Prostate gland (tissue), 2 donors: Measurements from ENCODE around the gene HOXA11.

Source experiments
- POLR2A ChIP-seq: fragments of 450-650 bp; IDR thresholded peaks from one replicate; pipeline ENCODE4 v1.6.1; 2016; ENCODE audit warnings: antibody characterized with exemption, mild to moderate bottlenecking
- TF ChIP-seq, protein P1 (sequence below), 4 experiments: fragments of 200-600 bp in 2 of 4; fragments of 450-650 bp in 2 of 4; sonication (generic) in 2 of 4; IDR thresholded peaks; 1 replicate in 3 of 4; 2 replicates in 1 of 4; pipeline ENCODE4 v1.5.1; 2016 to 2019; ENCODE audit warnings: antibody characterized with exemption in 4 of 4, mild to moderate bottlenecking in 2 of 4, moderate library complexity in 2 of 4

DNA sequence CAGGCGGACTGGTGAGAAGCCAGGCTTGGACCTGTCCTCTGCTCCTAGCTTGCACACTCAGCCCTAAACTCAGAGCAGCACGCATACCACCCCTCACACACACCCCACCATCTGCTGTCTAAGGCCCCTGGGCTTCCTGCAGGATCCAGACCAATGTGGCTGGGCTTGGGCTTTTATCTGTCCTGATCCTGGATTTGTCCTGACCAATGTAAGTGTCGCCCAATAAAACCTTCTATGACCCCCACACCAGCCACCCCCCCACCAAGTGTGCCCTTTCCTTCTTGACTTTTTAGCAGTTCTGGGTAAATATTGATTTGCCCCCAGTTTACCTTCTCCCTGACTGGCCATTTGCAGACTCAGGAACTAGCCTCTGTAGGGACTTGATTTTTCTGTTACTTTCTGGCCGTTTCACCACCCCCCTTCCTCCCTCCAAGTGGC, 16.6 kb upstream of the HOXA11 start:
- TF ChIP-seq, protein P1, sequence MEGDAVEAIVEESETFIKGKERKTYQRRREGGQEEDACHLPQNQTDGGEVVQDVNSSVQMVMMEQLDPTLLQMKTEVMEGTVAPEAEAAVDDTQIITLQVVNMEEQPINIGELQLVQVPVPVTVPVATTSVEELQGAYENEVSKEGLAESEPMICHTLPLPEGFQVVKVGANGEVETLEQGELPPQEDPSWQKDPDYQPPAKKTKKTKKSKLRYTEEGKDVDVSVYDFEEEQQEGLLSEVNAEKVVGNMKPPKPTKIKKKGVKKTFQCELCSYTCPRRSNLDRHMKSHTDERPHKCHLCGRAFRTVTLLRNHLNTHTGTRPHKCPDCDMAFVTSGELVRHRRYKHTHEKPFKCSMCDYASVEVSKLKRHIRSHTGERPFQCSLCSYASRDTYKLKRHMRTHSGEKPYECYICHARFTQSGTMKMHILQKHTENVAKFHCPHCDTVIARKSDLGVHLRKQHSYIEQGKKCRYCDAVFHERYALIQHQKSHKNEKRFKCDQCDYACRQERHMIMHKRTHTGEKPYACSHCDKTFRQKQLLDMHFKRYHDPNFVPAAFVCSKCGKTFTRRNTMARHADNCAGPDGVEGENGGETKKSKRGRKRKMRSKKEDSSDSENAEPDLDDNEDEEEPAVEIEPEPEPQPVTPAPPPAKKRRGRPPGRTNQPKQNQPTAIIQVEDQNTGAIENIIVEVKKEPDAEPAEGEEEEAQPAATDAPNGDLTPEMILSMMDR (IDR thresholded peaks at IDR 0.05), result no peak
- TF ChIP-seq POLR2A, result no peak
